NB4 (cell line): Measurements from ENCODE around the gene APOB.

Source experiments
- DNase-seq: peaks from one replicate; pipeline ENCODE4 v3.0.0; 2010; ENCODE audit warnings: low read depth
- H3K4me3 ChIP-seq: one replicate; pipeline ENCODE4 v1.5.1; 2011; ENCODE audit warnings: mild to moderate bottlenecking, low read depth, low read length, moderate library complexity
- MYC ChIP-seq: IDR thresholded peaks from 2 replicates; pipeline ENCODE4 v1.6.1; 2011; ENCODE audit warnings: low read depth, low read length
- POLR2A ChIP-seq: IDR thresholded peaks from 2 replicates; pipeline ENCODE4 v1.6.1; 2011; ENCODE audit warnings: mild to moderate bottlenecking; ENCODE audit not compliant: insufficient read length; ENCODE audit errors: extremely low read depth
- TF ChIP-seq, protein P1 (sequence below): IDR thresholded peaks from one replicate; pipeline ENCODE4 v1.5.1; 2012; ENCODE audit warnings: low read depth, low read length
- TF ChIP-seq, protein P2 (sequence below): IDR thresholded peaks from 2 replicates; pipeline ENCODE4 v1.6.1; 2011; ENCODE audit warnings: low read depth, low read length

The APOB gene

DNA sequence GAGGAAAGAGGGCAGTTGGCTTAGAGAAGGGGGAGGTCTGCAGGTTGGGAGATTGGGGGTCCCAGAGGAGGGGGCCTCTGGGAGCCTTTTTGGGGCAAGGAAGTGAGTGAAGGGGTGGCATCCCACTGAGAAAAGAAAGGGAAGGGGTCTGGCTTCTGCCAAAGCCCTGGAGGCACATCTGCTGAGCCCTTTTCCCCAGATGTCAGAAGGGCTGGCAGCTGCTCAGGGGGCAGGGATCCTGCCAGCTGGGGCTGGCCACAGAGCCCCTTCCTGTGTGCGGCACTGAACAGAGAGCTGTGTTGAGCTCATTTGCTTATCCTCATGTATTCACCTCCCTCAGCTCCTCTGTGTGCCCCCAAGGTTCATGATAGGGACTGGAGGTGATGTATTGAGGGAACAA, 54.5 kb downstream of the APOB start:
- TF ChIP-seq MYC (no peak), POLR2A (no peak)
- TF ChIP-seq, protein P1, sequence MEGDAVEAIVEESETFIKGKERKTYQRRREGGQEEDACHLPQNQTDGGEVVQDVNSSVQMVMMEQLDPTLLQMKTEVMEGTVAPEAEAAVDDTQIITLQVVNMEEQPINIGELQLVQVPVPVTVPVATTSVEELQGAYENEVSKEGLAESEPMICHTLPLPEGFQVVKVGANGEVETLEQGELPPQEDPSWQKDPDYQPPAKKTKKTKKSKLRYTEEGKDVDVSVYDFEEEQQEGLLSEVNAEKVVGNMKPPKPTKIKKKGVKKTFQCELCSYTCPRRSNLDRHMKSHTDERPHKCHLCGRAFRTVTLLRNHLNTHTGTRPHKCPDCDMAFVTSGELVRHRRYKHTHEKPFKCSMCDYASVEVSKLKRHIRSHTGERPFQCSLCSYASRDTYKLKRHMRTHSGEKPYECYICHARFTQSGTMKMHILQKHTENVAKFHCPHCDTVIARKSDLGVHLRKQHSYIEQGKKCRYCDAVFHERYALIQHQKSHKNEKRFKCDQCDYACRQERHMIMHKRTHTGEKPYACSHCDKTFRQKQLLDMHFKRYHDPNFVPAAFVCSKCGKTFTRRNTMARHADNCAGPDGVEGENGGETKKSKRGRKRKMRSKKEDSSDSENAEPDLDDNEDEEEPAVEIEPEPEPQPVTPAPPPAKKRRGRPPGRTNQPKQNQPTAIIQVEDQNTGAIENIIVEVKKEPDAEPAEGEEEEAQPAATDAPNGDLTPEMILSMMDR: no peak
- TF ChIP-seq, protein P2, sequence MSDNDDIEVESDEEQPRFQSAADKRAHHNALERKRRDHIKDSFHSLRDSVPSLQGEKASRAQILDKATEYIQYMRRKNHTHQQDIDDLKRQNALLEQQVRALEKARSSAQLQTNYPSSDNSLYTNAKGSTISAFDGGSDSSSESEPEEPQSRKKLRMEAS: no peak
- H3K4me3 ChIP-seq: no peak overlapping the region

DNA sequence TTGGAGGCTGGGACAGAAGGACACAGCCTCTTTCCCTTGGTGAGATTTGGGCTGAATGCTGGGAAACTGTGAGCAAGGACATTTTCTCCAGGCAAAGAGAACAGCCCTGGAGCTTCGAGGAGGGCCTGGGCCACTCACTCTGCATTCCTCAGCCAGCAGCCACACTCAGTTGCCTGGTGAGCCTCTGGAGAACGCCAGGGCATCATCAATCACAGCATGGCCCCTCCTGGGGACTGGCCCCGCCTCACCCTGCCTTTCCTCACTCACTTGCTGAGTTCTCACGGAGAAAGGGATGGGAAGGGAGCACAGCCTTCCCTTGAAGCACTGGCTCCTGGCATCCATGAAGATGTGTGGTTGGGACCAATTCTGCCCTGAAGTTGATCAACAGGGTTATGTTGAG, 55.0 kb downstream of the APOB start:
- TF ChIP-seq POLR2A (no peak), MYC (no peak)
- TF ChIP-seq, protein P1: no peak
- TF ChIP-seq, protein P2: no peak
- DNase-seq: no peak

More for the DNA sequence above, 54.5 kb downstream of the APOB start:
- no peak for DNase-seq

DNA sequence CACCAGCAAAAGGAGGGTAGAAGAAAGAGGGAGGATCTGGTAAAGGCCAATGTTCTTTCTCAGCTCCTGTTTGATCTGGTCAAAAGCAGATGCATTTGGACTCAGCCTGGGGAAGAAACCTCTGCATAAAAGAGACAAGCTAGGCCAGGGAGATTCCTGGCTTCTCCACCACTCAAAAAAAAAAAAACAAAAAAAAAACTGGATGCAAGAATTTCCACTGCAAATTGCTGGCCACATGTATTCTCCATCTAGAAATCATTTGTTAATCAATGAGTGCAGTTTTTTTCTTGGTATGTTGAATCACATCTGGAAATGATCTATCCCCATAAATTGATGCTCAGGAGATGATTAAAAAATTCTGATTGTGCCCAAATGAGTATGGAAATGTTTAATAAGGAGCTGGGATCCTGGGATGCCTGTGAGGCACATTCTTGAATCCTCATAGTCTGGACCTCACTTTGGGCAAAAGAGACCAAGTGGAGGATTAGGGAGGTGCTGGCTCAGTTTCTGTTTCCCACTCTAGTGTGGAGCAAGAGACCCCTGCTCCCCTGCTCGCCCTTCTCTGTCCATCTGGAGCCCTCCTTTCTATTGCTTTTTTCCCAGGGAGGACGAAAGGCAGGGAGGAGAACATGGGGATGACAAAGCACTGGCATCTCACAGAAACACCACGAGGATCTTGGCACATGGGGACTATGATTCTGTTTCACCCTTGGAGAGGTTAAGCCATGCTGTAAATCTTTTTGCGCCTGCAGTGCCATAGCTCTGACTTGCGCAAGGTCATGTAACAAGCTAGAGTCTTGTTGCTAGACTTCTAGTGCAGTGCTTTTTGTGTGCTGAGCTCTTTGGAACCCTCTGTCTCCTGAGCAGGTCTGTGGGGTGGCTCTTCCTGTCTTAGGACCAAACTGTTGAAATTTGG, 57.6 kb downstream of the APOB start:
- no peak overlapping the region for H3K4me3 ChIP-seq
- TF ChIP-seq, protein P2: no peak
- TF ChIP-seq MYC: no peak
- no peak for TF ChIP-seq POLR2A
- TF ChIP-seq, protein P1: no peak
- no peak for DNase-seq

More for the DNA sequence above, 55.0 kb downstream of the APOB start:
- H3K4me3 ChIP-seq: no peak overlapping the region

DNA sequence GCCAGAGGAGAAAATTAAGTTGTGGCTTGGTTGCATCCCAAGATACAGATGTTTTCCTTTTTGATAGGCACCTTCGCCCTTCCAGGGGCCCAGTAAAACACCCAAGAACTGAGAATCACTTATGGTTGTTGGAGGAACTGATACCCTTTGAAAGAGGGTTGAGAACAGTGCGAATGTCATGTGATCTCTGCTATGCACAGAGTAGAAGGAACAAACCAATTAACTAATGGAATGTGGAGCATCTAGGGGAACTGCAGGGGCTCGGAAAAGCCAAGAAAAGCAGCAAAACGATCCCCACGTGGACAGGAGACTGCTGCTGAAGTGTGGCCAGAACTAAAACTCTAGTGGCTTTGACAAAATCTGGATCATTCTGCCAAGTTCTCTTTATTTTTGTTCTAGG, 58.8 kb downstream of the APOB start:
- no peak overlapping the region for H3K4me3 ChIP-seq
- DNase-seq: no peak
- no peak for TF ChIP-seq MYC
- TF ChIP-seq, protein P1: no peak

DNA sequence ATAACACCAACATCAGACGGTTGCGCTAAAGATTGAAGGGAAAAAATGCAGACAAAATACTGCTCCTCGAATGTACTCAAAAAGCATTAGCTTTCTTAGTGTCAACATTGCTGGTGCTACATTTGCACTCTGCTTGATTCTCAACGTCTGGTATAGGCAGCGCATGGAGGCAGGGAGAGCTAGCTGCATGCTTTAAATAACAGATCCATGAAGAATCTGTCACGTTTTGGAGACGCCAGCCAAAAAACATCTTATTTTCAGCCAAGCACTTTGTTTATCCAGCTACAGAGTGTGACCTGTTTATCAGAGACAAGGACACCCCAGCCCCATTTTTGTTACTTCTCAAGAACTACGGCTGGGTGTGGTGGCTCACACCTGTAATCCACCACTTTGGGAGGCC, 59.5 kb downstream of the APOB start:
- no peak overlapping the region for H3K4me3 ChIP-seq
- TF ChIP-seq MYC (no peak), POLR2A (no peak)
- TF ChIP-seq, protein P2: no peak
- TF ChIP-seq, protein P1: no peak
- no peak for DNase-seq
